Mesenchymal stem cell (in vitro differentiated cells and primary cell): Measurements from ENCODE around the gene CCDC78.
A peak's percentile ranks its signal among the peaks of the same experiment; 100 is the strongest.

Experiments
- DNase-seq: peaks from one replicate; pipeline ENCODE4 v3.0.0-alpha.2; 2013
- H2AFZ ChIP-seq: one replicate; pipeline ENCODE4 v1.6.1; 2013; ENCODE audit warnings: low read depth, mild to moderate bottlenecking, control low read depth, inconsistent platforms, low read length, moderate library complexity
- H2AK5ac ChIP-seq: 2 replicates; pipeline ENCODE4 v1.6.1; 2013; ENCODE audit warnings: low read length, moderate library complexity, mild to moderate bottlenecking, inconsistent platforms; ENCODE audit not compliant: severe bottlenecking
- H2BK120ac ChIP-seq: one replicate; pipeline ENCODE4 v1.6.1; 2013; ENCODE audit warnings: low read depth, mild to moderate bottlenecking, inconsistent platforms, low read length, moderate library complexity
- H2BK12ac ChIP-seq, 2 experiments: one replicate each; pipeline ENCODE4 v1.6.1; 2013; ENCODE audit warnings: inconsistent platforms in 2 of 2, low read length in 2 of 2, mild to moderate bottlenecking in 2 of 2, moderate library complexity in 2 of 2, control low read depth in 1 of 2
- H2BK15ac ChIP-seq: one replicate; pipeline ENCODE4 v1.6.1; 2013; ENCODE audit warnings: mild to moderate bottlenecking, low read depth, inconsistent platforms; ENCODE audit not compliant: poor library complexity, severe bottlenecking
- H2BK5ac ChIP-seq: 2 replicates; pipeline ENCODE4 v1.6.1; 2013; ENCODE audit warnings: low read depth, mild to moderate bottlenecking, low read length, control low read depth, inconsistent platforms; ENCODE audit not compliant: poor library complexity, severe bottlenecking
- H3K14ac ChIP-seq, 2 experiments: one replicate each; pipeline ENCODE4 v1.6.1; 2013; ENCODE audit warnings: inconsistent platforms in 2 of 2, low read length in 2 of 2, control low read depth in 1 of 2, mild to moderate bottlenecking in 1 of 2, moderate library complexity in 1 of 2
- H3K18ac ChIP-seq, 2 experiments: one replicate each; pipeline ENCODE4 v1.6.1; 2013; ENCODE audit warnings: inconsistent platforms in 2 of 2, low read length in 2 of 2, control low read depth in 1 of 2, low read depth in 1 of 2, mild to moderate bottlenecking in 1 of 2
- H3K23ac ChIP-seq, 2 experiments: one replicate each; pipeline ENCODE4 v1.6.1; 2013; ENCODE audit warnings: inconsistent platforms in 2 of 2, low read length in 2 of 2, mild to moderate bottlenecking in 2 of 2, moderate library complexity in 2 of 2, control low read depth in 1 of 2
- H3K27ac ChIP-seq: 2 replicates; pipeline ENCODE4 v1.5.1; 2013; ENCODE audit warnings: mild to moderate bottlenecking, moderate library complexity, low read length, control low read depth, inconsistent platforms; ENCODE audit not compliant: poor library complexity, severe bottlenecking
- H3K27me3 ChIP-seq, 2 experiments: 2 replicates each; pipeline versions ENCODE4 v1.6.1 to v1.7.0; 2013; ENCODE audit warnings: low read length in 2 of 2, mild to moderate bottlenecking in 2 of 2, moderate library complexity in 2 of 2, control low read depth in 1 of 2, inconsistent platforms in 1 of 2; ENCODE audit not compliant: control insufficient read depth in 1 of 2, insufficient read depth in 1 of 2
- H3K36me3 ChIP-seq, 2 experiments: 2 replicates each; pipeline versions ENCODE4 v1.6.1 to v1.7.0; 2013; ENCODE audit warnings: low read length in 2 of 2, control low read depth in 1 of 2, inconsistent platforms in 1 of 2, low read depth in 1 of 2, mild to moderate bottlenecking in 1 of 2; ENCODE audit not compliant: insufficient read depth in 2 of 2, control insufficient read depth in 1 of 2
- H3K4ac ChIP-seq, 2 experiments: one replicate each; pipeline ENCODE4 v1.6.1; 2013; ENCODE audit warnings: inconsistent platforms in 2 of 2, low read length in 2 of 2, mild to moderate bottlenecking in 2 of 2, moderate library complexity in 2 of 2, control low read depth in 1 of 2, low read depth in 1 of 2
- H3K4me1 ChIP-seq: 2 replicates; pipeline ENCODE4 v1.6.1; 2013; ENCODE audit warnings: low read depth, low read length, control low read depth; ENCODE audit not compliant: control insufficient read depth, insufficient read depth
- H3K4me2 ChIP-seq: 2 replicates; pipeline ENCODE4 v1.6.1; 2013; ENCODE audit warnings: low read length, mild to moderate bottlenecking, inconsistent platforms; ENCODE audit not compliant: poor library complexity, severe bottlenecking
- H3K4me3 ChIP-seq, 2 experiments: 2 replicates each; pipeline versions ENCODE4 v1.5.1 to v1.7.0; 2013; ENCODE audit warnings: low read length in 2 of 2, mild to moderate bottlenecking in 2 of 2, control low read depth in 1 of 2, low read depth in 1 of 2; ENCODE audit not compliant: insufficient read depth in 1 of 2
- H3K79me1 ChIP-seq: replicated peaks from 2 replicates; pipeline ENCODE4 v1.6.1; 2013; ENCODE audit warnings: mild to moderate bottlenecking, control low read depth, low read length, inconsistent platforms; ENCODE audit not compliant: poor library complexity, severe bottlenecking
- H3K9ac ChIP-seq: 2 replicates; pipeline ENCODE4 v1.7.0; 2013; ENCODE audit warnings: mild to moderate bottlenecking, low read length, moderate library complexity
- H3K9me3 ChIP-seq: 2 replicates; pipeline ENCODE4 v1.7.0; 2013; ENCODE audit warnings: mild to moderate bottlenecking, low read length; ENCODE audit not compliant: control insufficient read depth
- H4K8ac ChIP-seq: one replicate; pipeline ENCODE4 v1.6.1; 2013; ENCODE audit warnings: inconsistent platforms, mild to moderate bottlenecking, low read length, moderate library complexity
- H4K91ac ChIP-seq: one replicate; pipeline ENCODE4 v1.6.1; 2013; ENCODE audit warnings: mild to moderate bottlenecking, low read length, inconsistent platforms
- WGBS: methylation state at CpG from one replicate; pipeline ENCODE4 v1.1.7; 2013; ENCODE audit warnings: mixed read lengths; 5-methylcytosine and 5-hydroxymethylcytosine counted together

Gene CCDC78

DNA sequence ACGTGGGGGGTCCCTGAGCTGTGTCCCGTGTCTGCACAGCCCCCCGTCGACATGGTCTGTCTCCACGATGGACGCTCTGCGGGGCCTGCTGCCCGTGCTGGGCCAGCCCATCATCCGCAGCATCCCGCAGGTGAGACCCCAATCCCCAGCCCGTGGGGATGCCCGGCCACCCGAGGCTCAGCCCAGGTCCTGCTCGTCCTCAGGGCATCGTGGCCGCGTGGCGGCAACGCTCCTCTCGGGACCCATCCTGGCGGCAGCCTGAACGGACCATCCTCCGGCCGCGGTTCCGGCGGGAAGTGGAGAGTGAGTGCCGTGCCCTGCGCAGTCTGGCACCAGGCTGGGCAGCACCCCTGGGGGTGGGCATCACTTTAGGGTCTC lies 39.2 kb upstream of the CCDC78 start:
- H2BK5ac ChIP-seq: no peak overlapping the region
- H3K23ac ChIP-seq: no peak overlapping the region
- H3K4ac ChIP-seq: no peak overlapping the region
- H3K27me3 ChIP-seq: peaks cover 0 to 42% of the 10 kb centered on the region in 2 experiments
- no peak overlapping the region for H3K4me2 ChIP-seq
- H4K8ac ChIP-seq: no peak overlapping the region
- no peak overlapping the region for H2BK15ac ChIP-seq
- H2AFZ ChIP-seq: no peak overlapping the region
- DNase-seq: no peak
- no peak overlapping the region for H3K14ac ChIP-seq
- H3K36me3 ChIP-seq: no peaks in the 10 kb centered on the region
- 95% methylated on average over 29 of the region's 29 CpGs for WGBS
- no peak overlapping the region for H2BK120ac ChIP-seq
- no peak overlapping the region for H2BK12ac ChIP-seq
- no peak overlapping the region for H3K18ac ChIP-seq
- no peaks in the 10 kb centered on the region for H3K79me1 ChIP-seq
- no peak overlapping the region for H3K4me3 ChIP-seq
- H4K91ac ChIP-seq: no peak overlapping the region
- no peak overlapping the region for H3K27ac ChIP-seq
- no peak overlapping the region for H3K9ac ChIP-seq
- peaks cover 14% of the 10 kb centered on the region for H3K4me1 ChIP-seq
- H2AK5ac ChIP-seq: no peak overlapping the region
- no peaks in the 10 kb centered on the region for H3K9me3 ChIP-seq

- Histone ChIP-seq H2BK15ac (no peak overlapping the region), H4K8ac (no peak overlapping the region), H2BK12ac (no peak overlapping the region), H3K4me1 (peaks cover 19% of the 10 kb centered on the region), H3K27me3 (peaks cover 0 to 43% of the 10 kb centered on the region in 2 experiments), H3K79me1 (no peaks in the 10 kb centered on the region), H3K27ac (no peak overlapping the region), H3K4ac (no peak overlapping the region), H3K36me3 (no peaks in the 10 kb centered on the region), H3K23ac (no peak overlapping the region), H2BK120ac (no peak overlapping the region), H3K4me2 (no peak overlapping the region), H4K91ac (no peak overlapping the region), H3K9me3 (no peaks in the 10 kb centered on the region), H3K14ac (no peak overlapping the region), H3K18ac (no peak overlapping the region), H2AFZ (no peak overlapping the region), H3K9ac (no peak overlapping the region), H2AK5ac (no peak overlapping the region), H3K4me3 (no peak overlapping the region), H2BK5ac (no peak overlapping the region)
- DNase-seq: no peak
- WGBS: 95% methylated on average over 38 of the region's 38 CpGs
Observed at GRCh38 chr16:764848-765487, 38.7 kb upstream of the CCDC78 start.

- H3K36me3 ChIP-seq: no peaks in the 10 kb centered on the region
- H2BK12ac ChIP-seq: no peak overlapping the region
- no peak overlapping the region for H2AFZ ChIP-seq
- H3K9ac ChIP-seq: no peak overlapping the region
- H3K14ac ChIP-seq: no peak overlapping the region
- H4K91ac ChIP-seq: no peak overlapping the region
- H2AK5ac ChIP-seq: no peak overlapping the region
- no peak overlapping the region for H3K4me2 ChIP-seq
- H2BK15ac ChIP-seq: no peak overlapping the region
- WGBS: 76% methylated on average over 20 of the region's 20 CpGs
- no peak overlapping the region for H3K18ac ChIP-seq
- no peaks in the 10 kb centered on the region for H3K79me1 ChIP-seq
- DNase-seq: no peak
- H4K8ac ChIP-seq: no peak overlapping the region
- H3K9me3 ChIP-seq: no peaks in the 10 kb centered on the region
- H2BK5ac ChIP-seq: no peak overlapping the region
- H3K27ac ChIP-seq: no peak overlapping the region
- H2BK120ac ChIP-seq: no peak overlapping the region
- peaks cover 14% of the 10 kb centered on the region for H3K4me1 ChIP-seq
- no peak overlapping the region for H3K23ac ChIP-seq
- H3K4me3 ChIP-seq: no peak overlapping the region
- no peak overlapping the region for H3K4ac ChIP-seq
- peaks cover 0 to 39% of the 10 kb centered on the region in 2 experiments for H3K27me3 ChIP-seq
Observed at GRCh38 chr16:764184-764750, 38.0 kb upstream of the CCDC78 start.

DNA sequence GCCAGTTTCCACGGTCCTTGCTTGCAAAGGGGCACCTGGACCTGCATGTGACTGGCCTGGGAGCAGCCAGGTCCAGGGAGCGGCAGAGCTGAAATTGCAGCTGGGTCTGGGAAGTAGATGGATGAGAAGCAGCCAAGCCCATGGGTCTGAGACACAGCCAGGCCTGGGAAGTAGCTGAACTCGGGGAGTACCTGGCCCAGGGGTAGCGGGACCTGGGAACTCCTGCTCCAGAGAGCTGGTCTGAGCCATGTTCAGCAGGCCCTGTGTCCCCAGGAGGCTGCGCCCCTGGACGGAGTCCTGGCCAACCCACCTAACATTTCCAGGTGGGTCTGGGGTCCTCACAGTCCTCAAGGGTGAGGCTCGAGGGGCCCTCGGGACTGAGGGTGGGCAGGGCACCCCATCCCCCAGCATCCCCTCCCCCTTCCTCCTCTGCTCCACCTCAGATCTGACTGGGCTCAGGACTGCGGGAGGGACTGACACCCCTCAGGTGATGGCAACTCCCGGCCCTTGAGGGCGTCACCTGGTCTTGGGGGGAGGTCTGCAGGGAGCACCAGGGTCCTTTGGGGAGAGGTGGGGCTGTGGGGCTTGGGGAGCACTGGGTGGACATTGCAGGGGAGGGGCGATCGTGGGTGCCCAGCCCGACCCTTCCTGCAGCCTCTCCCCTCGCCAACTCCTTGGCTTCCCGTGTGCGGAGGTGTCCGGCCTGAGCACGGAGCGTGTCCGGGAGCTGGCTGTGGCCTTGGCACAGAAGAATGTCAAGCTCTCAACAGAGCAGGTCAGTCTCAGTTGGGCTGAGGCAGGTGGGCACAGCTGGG lies 37.3 kb upstream of the CCDC78 start:
- H3K9ac ChIP-seq: no peak overlapping the region

More for the DNA sequence above, 37.3 kb upstream of the CCDC78 start:
- DNase-seq: no peak
- H3K36me3 ChIP-seq: no peaks in the 10 kb centered on the region
- H2BK15ac ChIP-seq: no peak overlapping the region
- H3K23ac ChIP-seq: no peak overlapping the region
- H3K18ac ChIP-seq: no peak overlapping the region
- H2BK5ac ChIP-seq: no peak overlapping the region
- H3K14ac ChIP-seq: peak overlapping the region in 1 of 2 experiments; percentile 42
- 89% methylated on average over 17 of the region's 21 CpGs for WGBS
- no peaks in the 10 kb centered on the region for H3K79me1 ChIP-seq
- H3K27ac ChIP-seq: no peak overlapping the region
- H4K8ac ChIP-seq: no peak overlapping the region
- no peak overlapping the region for H3K4ac ChIP-seq
- H3K9me3 ChIP-seq: no peaks in the 10 kb centered on the region
- H3K4me3 ChIP-seq: peak overlapping the region in 1 of 2 experiments; percentile 21
- no peak overlapping the region for H2AK5ac ChIP-seq
- no peak overlapping the region for H3K4me2 ChIP-seq
- H2AFZ ChIP-seq: no peak overlapping the region
- no peak overlapping the region for H4K91ac ChIP-seq
- no peak overlapping the region for H2BK120ac ChIP-seq
- peaks cover 13% of the 10 kb centered on the region for H3K4me1 ChIP-seq
- no peak overlapping the region for H2BK12ac ChIP-seq
- peaks cover 0 to 39% of the 10 kb centered on the region in 2 experiments for H3K27me3 ChIP-seq
